Measurements from ENCODE around the gene TLE5. TPM values are rescaled to one million over a fixed set of nuclear protein-coding genes. Genes with fewer than 3 reads are reported as not detected.

Gene TLE5
- total and polyA plus RNA-seq, 10 of the 15 experiments (the other 5 are each of a cell fraction or from before 2014, with no cell fraction given) = 2.5 to 373 (median 154) TPM

- no peak for TF ChIP-seq ZBTB40 (IDR thresholded peaks at IDR 0.05; ENCODE audit: borderline replicate concordance)
- no peak for TF ChIP-seq POU2F2 (IDR thresholded peaks at IDR 0.05; ENCODE audit: borderline replicate concordance, low read depth, low read length)
- no peak for TF ChIP-seq RAD21 (IDR thresholded peaks at IDR 0.05; ENCODE audit: insufficient read depth, low read depth, low read length)
- no peak for TF ChIP-seq TAF1 (IDR thresholded peaks at IDR 0.05; ENCODE audit: borderline replicate concordance, low read depth, low read length)
- no peak for TF ChIP-seq E4F1 (IDR thresholded peaks at IDR 0.05; ENCODE audit: borderline replicate concordance, partially characterized antibody)
Observed at GRCh38 chr19:3067563-3067962, 5.3 kb upstream of the TLE5 start (continued).

All from GM12878 (cell line).